Prostate gland (tissue), 2 donors: ENCODE measurements around the gene STARD8. TPM values are rescaled to one million over a fixed set of nuclear protein-coding genes. Genes with fewer than 3 reads are reported as not detected.

Experiments used
- DNase-seq: peaks from one replicate; pipeline ENCODE4 v3.0.0-alpha.2; 2019; ENCODE audit warnings: low spot score
- H3K27ac ChIP-seq, 2 donors: fragments of 200-600 bp; sonication (generic); 2 replicates each; pipeline ENCODE4 v1.5.1; 2017 to 2019
- H3K27me3 ChIP-seq: fragments of 200-600 bp; sonication (generic); replicated peaks from 2 replicates; pipeline ENCODE4 v1.5.1; 2019; ENCODE audit not compliant: insufficient read depth
- H3K36me3 ChIP-seq, 2 donors: fragments of 200-600 bp; sonication (generic); 1 replicate in 1 of 2; 2 replicates in 1 of 2; pipeline versions ENCODE4 v1.5.1 to v1.8.1; 2017 to 2019
- H3K4me1 ChIP-seq: fragments of 200-600 bp; sonication (generic); replicated peaks from 2 replicates; pipeline ENCODE4 v1.5.1; 2019
- H3K4me3 ChIP-seq, 2 donors: fragments of 200-600 bp; sonication (generic); 2 replicates each; pipeline ENCODE4 v1.5.1; 2017 to 2019
- H3K9me3 ChIP-seq: fragments of 200-600 bp; sonication (generic); 2 replicates; pipeline ENCODE4 v1.5.1; 2017
- CTCF ChIP-seq, 4 experiments: fragments of 200-600 bp in 2 of 4; fragments of 450-650 bp in 2 of 4; sonication (generic) in 2 of 4; IDR thresholded peaks; 1 replicate in 3 of 4; 2 replicates in 1 of 4; pipeline ENCODE4 v1.5.1; 2016 to 2019; ENCODE audit warnings: antibody characterized with exemption in 4 of 4, mild to moderate bottlenecking in 2 of 4, moderate library complexity in 2 of 4
- POLR2A ChIP-seq: fragments of 450-650 bp; IDR thresholded peaks from one replicate; pipeline ENCODE4 v1.6.1; 2016; ENCODE audit warnings: antibody characterized with exemption, mild to moderate bottlenecking
- POLR2AphosphoS5 ChIP-seq: sonication (generic); formaldehyde crosslinking; IDR thresholded peaks from one replicate; pipeline ENCODE4 v1.6.1; 2017; ENCODE audit warnings: antibody characterized with exemption
- WGBS: methylation state at CpG from one replicate; pipeline ENCODE4 v1.1.5; 2018; 5-methylcytosine and 5-hydroxymethylcytosine counted together
- intact Hi-C: fragments of 100-400 bp; cut with DNase I; formaldehyde crosslinking; loops from one replicate; pipeline ENCODE4 v1.14.2; 2022
- total RNA-seq, 2 donors: library from RNA; depleted of rRNA; stranded (reverse); fragments of >200 nt; gene quantifications; one replicate each; pipeline ENCODE4 v1.1.0, GENCODE V29; 2016

STARD8 gene
- total RNA-seq, 2 donors from 2014 or later: 5.6 to 14.3 TPM

- Histone ChIP-seq H3K27me3 (no peaks in the 10 kb centered on the region), H3K4me1 (no peaks in the 10 kb centered on the region), H3K9me3 (no peaks in the 10 kb centered on the region), H3K36me3 (no peaks in the 10 kb centered on the region), H3K27ac (no peak overlapping the region), H3K4me3 (no peak overlapping the region)
- intact Hi-C loops: no loop called here
- no peak for DNase-seq
- WGBS: 94% methylated on average over 6 of the region's 9 CpGs
- TF ChIP-seq POLR2AphosphoS5: no peak
- TF ChIP-seq CTCF (IDR thresholded peaks at IDR 0.05): no peak
- no peak for TF ChIP-seq POLR2A
Measured at GRCh38 chrX:68720851-68721250, 73.4 kb downstream of the STARD8 start.

- H3K36me3 ChIP-seq: no peaks in the 10 kb centered on the region
- H3K9me3 ChIP-seq: no peaks in the 10 kb centered on the region
- DNase-seq: no peak
- no peaks in the 10 kb centered on the region for H3K27me3 ChIP-seq
- no peak for TF ChIP-seq CTCF (IDR thresholded peaks at IDR 0.05)
- TF ChIP-seq POLR2A: no peak
- TF ChIP-seq POLR2AphosphoS5: no peak
- no peaks in the 10 kb centered on the region for H3K4me1 ChIP-seq
- 73% methylated on average over 4 of the region's 7 CpGs for WGBS
- H3K27ac ChIP-seq: no peak overlapping the region
- H3K4me3 ChIP-seq: no peak overlapping the region
- intact Hi-C loops: no loop called here
Measured at GRCh38 chrX:68721546-68721945, 74.1 kb downstream of the STARD8 start.

GRCh38 chrX:68721991-68722860, 74.8 kb downstream of the STARD8 start:
- Histone ChIP-seq H3K27me3 (no peaks in the 10 kb centered on the region), H3K4me3 (no peak overlapping the region), H3K4me1 (no peaks in the 10 kb centered on the region), H3K36me3 (no peaks in the 10 kb centered on the region), H3K9me3 (no peaks in the 10 kb centered on the region), H3K27ac (no peak overlapping the region)
- TF ChIP-seq CTCF (IDR thresholded peaks at IDR 0.05) (no peak), POLR2AphosphoS5 (no peak), POLR2A (no peak)
- intact Hi-C loops: no loop called here
- 85% methylated on average over 10 of the region's 16 CpGs for WGBS
- DNase-seq: no peak

- Histone ChIP-seq H3K36me3 (no peaks in the 10 kb centered on the region), H3K4me1 (no peaks in the 10 kb centered on the region), H3K4me3 (no peak overlapping the region), H3K27ac (no peak overlapping the region), H3K27me3 (no peaks in the 10 kb centered on the region), H3K9me3 (no peaks in the 10 kb centered on the region)
- intact Hi-C loops: no loop called here
- TF ChIP-seq CTCF (IDR thresholded peaks at IDR 0.05) (no peak), POLR2A (no peak), POLR2AphosphoS5 (no peak)
- 92% methylated on average over 13 of the region's 24 CpGs for WGBS
- no peak for DNase-seq
Measured at GRCh38 chrX:68723491-68724155, 76.2 kb downstream of the STARD8 start.
